DND-41 (cell line): ENCODE measurements around the gene RABGAP1L.

Experiments
- ATAC-seq: fragments of 200-7000 bp; cut with Tn5 transposase; 3 replicates; pipeline ENCODE4 v1.9.1; 2021; ENCODE audit warnings: low read depth; ENCODE audit not compliant: insufficient read depth
- DNase-seq: peaks from one replicate; pipeline ENCODE4 v3.0.0-alpha.2; 2020
- H2AFZ ChIP-seq: 2 replicates; pipeline ENCODE4 v1.6.0; 2012; ENCODE audit warnings: low read depth, low read length
- H3K27ac ChIP-seq: 2 replicates; pipeline ENCODE4 v1.5.1; 2012; ENCODE audit warnings: low read length, inconsistent platforms
- H3K27me3 ChIP-seq: fragments of 200-600 bp; sonication (generic); 2 replicates; pipeline ENCODE4 v1.6.0; 2012; ENCODE audit warnings: low read length, mild to moderate bottlenecking, inconsistent platforms; ENCODE audit not compliant: insufficient read depth, poor library complexity
- H3K36me3 ChIP-seq: 2 replicates; pipeline ENCODE4 v1.5.1; 2012; ENCODE audit warnings: low read length, inconsistent platforms; ENCODE audit not compliant: insufficient read depth
- H3K4me1 ChIP-seq: 2 replicates; pipeline ENCODE4 v1.5.1; 2012; ENCODE audit warnings: mild to moderate bottlenecking, low read length; ENCODE audit not compliant: insufficient read depth
- H3K4me2 ChIP-seq: 2 replicates; pipeline ENCODE4 v1.6.0; 2012; ENCODE audit warnings: mild to moderate bottlenecking, moderate library complexity, low read length, inconsistent platforms; ENCODE audit not compliant: insufficient read depth
- H3K4me3 ChIP-seq, 2 experiments: fragments of 200-600 bp in 1 of 2; shearing (Covaris generic) in 1 of 2; 2 replicates each; pipeline ENCODE4 v1.5.1; 2012 to 2016; ENCODE audit warnings: inconsistent platforms in 2 of 2, low read length in 2 of 2, mild to moderate bottlenecking in 2 of 2, low read depth in 1 of 2, moderate library complexity in 1 of 2
- H3K79me2 ChIP-seq: 2 replicates; pipeline ENCODE4 v1.6.0; 2012; ENCODE audit warnings: low read length, inconsistent platforms; ENCODE audit not compliant: insufficient read depth
- H3K9ac ChIP-seq: 2 replicates; pipeline ENCODE4 v1.6.0; 2012; ENCODE audit warnings: low read depth, mild to moderate bottlenecking, inconsistent platforms, low read length, moderate library complexity
- H3K9me3 ChIP-seq: 2 replicates; pipeline ENCODE4 v1.5.1; 2012; ENCODE audit warnings: low read length, moderate library complexity, mild to moderate bottlenecking, inconsistent platforms; ENCODE audit not compliant: insufficient read depth, severe bottlenecking
- H4K20me1 ChIP-seq: 2 replicates; pipeline ENCODE4 v1.6.0; 2012; ENCODE audit warnings: low read length; ENCODE audit not compliant: insufficient read depth
- EZH2 ChIP-seq: IDR thresholded peaks from 3 replicates; pipeline ENCODE4 v1.6.1; 2012; ENCODE audit warnings: borderline replicate concordance, low read depth, mild to moderate bottlenecking, moderate library complexity, low read length, inconsistent platforms; ENCODE audit not compliant: severe bottlenecking
- TF ChIP-seq, protein P1 (sequence below): IDR thresholded peaks from 2 replicates; pipeline ENCODE4 v1.5.1; 2012; ENCODE audit warnings: borderline replicate concordance, low read length, moderate library complexity, mild to moderate bottlenecking; ENCODE audit not compliant: poor library complexity, severe bottlenecking; ENCODE audit errors: extremely low read depth

RABGAP1L gene

DNA sequence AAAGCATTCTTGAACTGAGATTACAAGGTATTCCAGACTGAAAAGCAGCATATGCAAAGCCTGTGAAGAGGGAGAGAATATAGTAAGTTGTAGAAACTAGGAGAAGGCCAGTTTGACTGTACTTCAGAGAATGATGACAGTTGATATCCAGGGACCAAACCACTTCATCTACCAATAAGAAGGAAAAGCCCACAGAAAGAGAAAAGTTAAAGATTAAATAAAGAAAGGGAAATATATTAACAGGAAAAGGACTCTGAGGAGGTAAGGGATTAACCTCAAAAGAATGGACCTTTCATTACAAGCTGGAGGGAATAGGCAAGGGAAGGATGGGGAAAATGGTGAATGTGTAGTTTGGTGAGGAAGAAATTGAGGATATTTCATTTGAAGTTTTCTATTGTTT is 660.3 kb downstream of the RABGAP1L start:
- Histone ChIP-seq H3K4me1 (no peaks in the 10 kb centered on the region), H3K4me2 (no peak overlapping the region), H3K27me3 (no peaks in the 10 kb centered on the region), H4K20me1 (no peaks in the 10 kb centered on the region), H3K9me3 (no peaks in the 10 kb centered on the region), H3K9ac (no peak overlapping the region), H3K4me3 (no peak overlapping the region), H3K79me2 (no peaks in the 10 kb centered on the region), H2AFZ (no peak overlapping the region), H3K36me3 (no peaks in the 10 kb centered on the region), H3K27ac (no peak overlapping the region)
- no peak for DNase-seq
- ATAC-seq = no peak
- no peak for TF ChIP-seq EZH2
- TF ChIP-seq, protein P1, sequence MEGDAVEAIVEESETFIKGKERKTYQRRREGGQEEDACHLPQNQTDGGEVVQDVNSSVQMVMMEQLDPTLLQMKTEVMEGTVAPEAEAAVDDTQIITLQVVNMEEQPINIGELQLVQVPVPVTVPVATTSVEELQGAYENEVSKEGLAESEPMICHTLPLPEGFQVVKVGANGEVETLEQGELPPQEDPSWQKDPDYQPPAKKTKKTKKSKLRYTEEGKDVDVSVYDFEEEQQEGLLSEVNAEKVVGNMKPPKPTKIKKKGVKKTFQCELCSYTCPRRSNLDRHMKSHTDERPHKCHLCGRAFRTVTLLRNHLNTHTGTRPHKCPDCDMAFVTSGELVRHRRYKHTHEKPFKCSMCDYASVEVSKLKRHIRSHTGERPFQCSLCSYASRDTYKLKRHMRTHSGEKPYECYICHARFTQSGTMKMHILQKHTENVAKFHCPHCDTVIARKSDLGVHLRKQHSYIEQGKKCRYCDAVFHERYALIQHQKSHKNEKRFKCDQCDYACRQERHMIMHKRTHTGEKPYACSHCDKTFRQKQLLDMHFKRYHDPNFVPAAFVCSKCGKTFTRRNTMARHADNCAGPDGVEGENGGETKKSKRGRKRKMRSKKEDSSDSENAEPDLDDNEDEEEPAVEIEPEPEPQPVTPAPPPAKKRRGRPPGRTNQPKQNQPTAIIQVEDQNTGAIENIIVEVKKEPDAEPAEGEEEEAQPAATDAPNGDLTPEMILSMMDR = no peak

DNA sequence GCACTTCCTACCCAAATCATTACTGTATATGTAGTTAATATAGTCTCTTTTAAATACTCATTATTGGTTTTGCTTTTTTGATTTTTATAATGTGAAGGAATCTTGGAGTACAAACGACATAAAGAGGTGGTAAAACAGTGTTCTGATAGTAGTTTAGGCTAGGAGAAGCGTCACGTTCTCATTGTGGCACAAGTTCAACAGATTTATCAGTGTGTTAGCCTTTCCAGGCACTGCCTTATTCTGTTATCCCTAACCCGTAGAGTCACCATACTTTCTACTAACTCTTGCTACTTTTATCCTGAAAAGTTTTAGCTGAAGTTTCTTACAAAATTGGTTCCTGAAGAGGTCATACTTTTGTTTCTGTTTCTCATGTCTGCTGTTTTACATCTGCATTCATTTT is 665.8 kb downstream of the RABGAP1L start:
- H3K27ac ChIP-seq = no peak overlapping the region
- TF ChIP-seq, protein P1 = no peak
- no peak for TF ChIP-seq EZH2
- H4K20me1 ChIP-seq = no peaks in the 10 kb centered on the region
- no peak overlapping the region for H3K9ac ChIP-seq
- DNase-seq = no peak
- no peaks in the 10 kb centered on the region for H3K79me2 ChIP-seq
- no peaks in the 10 kb centered on the region for H3K27me3 ChIP-seq
- no peak overlapping the region for H2AFZ ChIP-seq
- H3K4me2 ChIP-seq = no peak overlapping the region
- ATAC-seq = no peak
- no peaks in the 10 kb centered on the region for H3K9me3 ChIP-seq
- no peak overlapping the region for H3K4me3 ChIP-seq
- no peaks in the 10 kb centered on the region for H3K36me3 ChIP-seq
- no peaks in the 10 kb centered on the region for H3K4me1 ChIP-seq

GRCh38 chr1:174825806-174826205 is 666.5 kb downstream of the RABGAP1L start:
- Histone ChIP-seq H3K4me3 (no peak overlapping the region), H3K27ac (no peak overlapping the region), H3K4me1 (no peaks in the 10 kb centered on the region), H3K9ac (no peak overlapping the region), H4K20me1 (no peaks in the 10 kb centered on the region), H3K4me2 (no peak overlapping the region), H2AFZ (no peak overlapping the region), H3K79me2 (no peaks in the 10 kb centered on the region), H3K27me3 (no peaks in the 10 kb centered on the region), H3K36me3 (no peaks in the 10 kb centered on the region), H3K9me3 (no peaks in the 10 kb centered on the region)
- ATAC-seq (no peak), DNase-seq (no peak)
- no peak for TF ChIP-seq EZH2
- TF ChIP-seq, protein P1 = no peak

DNA sequence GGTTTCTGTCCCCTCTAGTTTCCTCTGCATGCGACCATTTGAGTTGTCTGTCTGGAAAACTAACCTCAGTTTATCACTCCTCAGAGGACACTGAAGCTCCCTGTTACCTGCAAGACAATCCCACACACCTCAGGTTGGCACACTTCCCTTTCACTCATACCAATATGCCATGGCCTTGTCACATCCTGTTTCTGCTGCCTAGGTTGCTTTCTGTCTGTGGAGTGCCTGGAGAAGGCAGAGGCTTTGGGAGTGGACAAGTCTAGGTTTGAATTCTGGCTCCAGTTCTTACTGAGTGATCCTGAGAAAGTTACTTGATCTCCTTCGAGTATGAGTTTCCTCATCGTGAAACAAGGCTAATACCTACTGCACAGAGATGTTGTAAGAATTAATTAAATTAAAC is 668.9 kb downstream of the RABGAP1L start:
- no peak overlapping the region for H3K27ac ChIP-seq
- H3K4me3 ChIP-seq = no peak overlapping the region
- H3K4me2 ChIP-seq = no peak overlapping the region
- H2AFZ ChIP-seq = no peak overlapping the region
- no peak overlapping the region for H3K9ac ChIP-seq
- H3K4me1 ChIP-seq = no peaks in the 10 kb centered on the region
- no peaks in the 10 kb centered on the region for H4K20me1 ChIP-seq
- no peaks in the 10 kb centered on the region for H3K27me3 ChIP-seq
- no peak for DNase-seq
- no peaks in the 10 kb centered on the region for H3K36me3 ChIP-seq
- H3K9me3 ChIP-seq = no peaks in the 10 kb centered on the region
- TF ChIP-seq, protein P1 = no peak
- no peak for TF ChIP-seq EZH2
- no peak for ATAC-seq
- H3K79me2 ChIP-seq = no peaks in the 10 kb centered on the region
